Adrenal gland (tissue), 5 donors: ENCODE measurements around the gene KCNH5.

Experiments
- CTCF ChIP-seq, 6 experiments: fragments of 450-650 bp in 4 of 6; fragments of 200-600 bp in 2 of 6; sonication (generic) in 1 of 6; IDR thresholded peaks; 1 replicate in 5 of 6; 2 replicates in 1 of 6; pipeline versions ENCODE4 v1.5.1 to v1.8.0; 2016 to 2021; ENCODE audit warnings: antibody characterized with exemption in 6 of 6, mild to moderate bottlenecking in 2 of 6, moderate library complexity in 1 of 6
- POLR2A ChIP-seq, 2 donors: fragments of 450-650 bp; IDR thresholded peaks; one replicate each; pipeline ENCODE4 v1.6.1; 2017; ENCODE audit warnings: antibody characterized with exemption in 2 of 2, mild to moderate bottlenecking in 2 of 2, moderate library complexity in 1 of 2
- donor health status: DM: no; HTN: no; CAD: no.

- TF ChIP-seq POLR2A (IDR thresholded peaks at IDR 0.05) (no peak), CTCF (IDR thresholded peaks at IDR 0.05) (no peak)
These were observed 221.2 kb downstream of the KCNH5 start for GRCh38 chr14:62824086-62824485.
